Measurements from ENCODE around the gene AURKAIP1. TPM values are rescaled to one million over a fixed set of nuclear protein-coding genes. Genes with fewer than 3 reads are reported as not detected.

Gene AURKAIP1
- polyA plus RNA-seq, 1 donor from 2014 or later, result 104 TPM

- Histone ChIP-seq H3F3A (ENCODE audit: insufficient read depth, low read length, poor library complexity, severe bottlenecking) (no peaks in the 10 kb centered on the region), H3K9ac (ENCODE audit: low read length) (no peak overlapping the region), H3K4me3 (ENCODE audit: low read length) (no peak overlapping the region), H2AFZ (ENCODE audit: low read depth, low read length) (no peak overlapping the region), H3K36me3 (ENCODE audit: insufficient read depth, low read length) (no peaks in the 10 kb centered on the region), H3K4me2 (ENCODE audit: low read length) (no peak overlapping the region), H3K27me3 (ENCODE audit: insufficient read depth, low read depth, low read length) (no peaks in the 10 kb centered on the region), H3K9me2 (ENCODE audit: insufficient read depth, low read length) (no peaks in the 10 kb centered on the region), H3K27ac (ENCODE audit: low read length) (no peak overlapping the region), H4K20me1 (ENCODE audit: insufficient read depth) (no peaks in the 10 kb centered on the region), H3K79me2 (replicated peaks; ENCODE audit: insufficient read depth, low read length) (no peaks in the 10 kb centered on the region), H3K9me3 (ENCODE audit: low read length) (no peaks in the 10 kb centered on the region)
- TF ChIP-seq RAD21 (conservative IDR thresholded peaks at IDR 0.05) (no peak), REST (IDR thresholded peaks at IDR 0.05; ENCODE audit: borderline replicate concordance) (no peak), CTCF (IDR thresholded peaks at IDR 0.05; ENCODE audit: poor library complexity, severe bottlenecking) (no peak), EZH2 (IDR thresholded peaks at IDR 0.05; ENCODE audit: borderline replicate concordance, insufficient read depth, low read length, poor library complexity, severe bottlenecking) (no peak), POLR2AphosphoS5 (IDR thresholded peaks at IDR 0.05) (no peak), SMC3 (conservative IDR thresholded peaks at IDR 0.05; ENCODE audit: poor library complexity) (no peak), TAF1 (IDR thresholded peaks at IDR 0.05; ENCODE audit: low read depth) (no peak)
These were observed 1.7 kb upstream of the AURKAIP1 start for GRCh38 chr1:1376551-1377226.

- H3K9me2 ChIP-seq (ENCODE audit: insufficient read depth, low read length), result no peaks in the 10 kb centered on the region
- peak overlapping the region; percentile 39 for H3K4me2 ChIP-seq (ENCODE audit: low read length)
- no peaks in the 10 kb centered on the region for H3K9me3 ChIP-seq (ENCODE audit: low read length)
- no peaks in the 10 kb centered on the region for H3K79me2 ChIP-seq (replicated peaks; ENCODE audit: insufficient read depth, low read length)
- no peaks in the 10 kb centered on the region for H3K27me3 ChIP-seq (ENCODE audit: insufficient read depth, low read depth, low read length)
- H3K9ac ChIP-seq (ENCODE audit: low read length), result peak overlapping the region; percentile 91
- H3K27ac ChIP-seq (ENCODE audit: low read length), result peak overlapping the region; percentile 83
- no peaks in the 10 kb centered on the region for H4K20me1 ChIP-seq (ENCODE audit: insufficient read depth)
- peak overlapping the region; percentile 51 for H2AFZ ChIP-seq (ENCODE audit: low read depth, low read length)
- H3K4me3 ChIP-seq (ENCODE audit: low read length), result peak overlapping the region; percentile 98
- no peaks in the 10 kb centered on the region for H3K36me3 ChIP-seq (ENCODE audit: insufficient read depth, low read length)
- no peaks in the 10 kb centered on the region for H3F3A ChIP-seq (ENCODE audit: insufficient read depth, low read length, poor library complexity, severe bottlenecking)
- TF ChIP-seq TAF1 (IDR thresholded peaks at IDR 0.05; ENCODE audit: low read depth), result no peak
- TF ChIP-seq RAD21 (conservative IDR thresholded peaks at IDR 0.05), result no peak
- no peak for TF ChIP-seq EZH2 (IDR thresholded peaks at IDR 0.05; ENCODE audit: borderline replicate concordance, insufficient read depth, low read length, poor library complexity, severe bottlenecking)
- TF ChIP-seq CTCF (IDR thresholded peaks at IDR 0.05; ENCODE audit: poor library complexity, severe bottlenecking), result no peak
- TF ChIP-seq SMC3 (conservative IDR thresholded peaks at IDR 0.05; ENCODE audit: poor library complexity), result no peak
- TF ChIP-seq POLR2AphosphoS5 (IDR thresholded peaks at IDR 0.05), result no peak
- no peak for TF ChIP-seq EP300 (conservative IDR thresholded peaks at IDR 0.05; ENCODE audit: poor library complexity, severe bottlenecking)
- no peak for TF ChIP-seq REST (IDR thresholded peaks at IDR 0.05; ENCODE audit: borderline replicate concordance)
- no peak for TF ChIP-seq MXI1 (conservative IDR thresholded peaks at IDR 0.05; ENCODE audit: poor library complexity, severe bottlenecking)
These were observed 448 bp downstream of the AURKAIP1 start for GRCh38 chr1:1374589-1374928.

Data from neural cell (in vitro differentiated cells).